Activated CD8-positive, alpha-beta memory T cell treated with anti-CD3 and anti-CD28 coated beads, Interleukin-2, amount 50 U/mL, for 4 hours (primary cell): Measurements from ENCODE around the gene GEN1.
A peak's percentile ranks its signal among the peaks of the same experiment; 100 is the strongest.

Source experiments
- DNase-seq: peaks from one replicate; pipeline ENCODE4 v3.0.0-alpha.2; 2020

Gene GEN1

GRCh38 chr2:17753803-17754663, at the start of gene GEN1, which contains the start of gene SMC6:
GEN1 (plus strand) TSS chr2:17754138; CDS start chr2:17759944, 5,806 bp downstream.
SMC6 (minus strand) TSS chr2:17753810; CDS start chr2:17745946, 7,864 bp downstream.
- peak; percentile 88 for DNase-seq

GRCh38 chr2:17706845-17707244, 47.1 kb upstream of the GEN1 start:
- no peak for DNase-seq

- no peak for DNase-seq
Measured at GRCh38 chr2:17708501-17708900, 45.4 kb upstream of the GEN1 start.

DNA sequence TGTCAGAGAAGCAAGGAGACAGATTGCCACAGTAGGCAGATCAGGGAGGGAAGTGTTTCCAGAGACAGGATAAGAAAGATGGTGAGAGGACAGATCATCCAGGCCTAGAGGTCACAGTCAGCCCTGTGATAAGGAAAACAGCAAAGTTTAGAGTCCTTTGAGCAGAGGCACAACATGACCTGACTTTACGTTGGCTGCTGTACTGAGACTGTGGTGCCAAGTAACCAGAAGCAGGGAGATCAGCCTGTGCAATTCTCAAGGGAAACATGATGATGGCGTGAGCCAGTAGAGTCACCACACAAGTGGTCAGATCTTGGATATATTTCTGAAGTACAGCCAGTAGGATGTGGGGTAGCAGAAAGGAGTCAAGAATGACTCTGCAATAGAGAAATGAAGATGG, 44.0 kb upstream of the GEN1 start:
- DNase-seq, result no peak

DNA sequence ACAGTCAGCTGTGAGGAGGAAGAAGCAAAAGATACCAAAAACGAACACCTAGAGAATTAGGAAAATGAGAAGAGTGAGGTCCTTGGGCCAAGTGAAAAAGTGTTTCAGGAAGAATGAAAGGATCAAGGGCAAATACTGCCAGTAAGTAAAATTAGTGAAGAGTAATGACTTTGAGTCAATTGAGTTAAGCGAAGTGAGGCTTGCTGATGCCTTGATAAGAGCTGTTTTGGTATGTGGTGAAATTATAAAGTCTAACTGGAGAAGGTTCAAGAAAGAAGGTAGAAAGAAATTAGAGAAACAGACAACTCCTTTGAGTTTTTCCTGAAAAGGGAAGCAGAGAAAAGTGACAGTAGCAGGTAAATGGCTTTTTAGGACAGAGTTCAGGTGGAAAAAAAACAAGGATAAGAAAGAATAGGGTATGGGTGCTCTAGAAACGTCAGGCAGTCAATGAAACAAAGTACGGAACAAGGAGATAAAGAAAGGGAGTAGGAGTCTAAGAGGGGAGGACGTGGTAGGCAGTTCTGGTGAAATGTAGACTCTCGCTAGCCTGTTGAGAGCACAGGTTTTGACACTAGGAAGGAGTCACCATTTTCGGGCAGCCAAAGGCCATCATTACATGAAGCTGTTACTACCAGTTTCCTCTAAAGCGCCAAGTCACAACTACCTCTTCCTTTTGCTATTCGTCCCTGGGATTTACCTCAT, 43.2 kb upstream of the GEN1 start:
- DNase-seq, result no peak

GRCh38 chr2:17713291-17713690, 40.6 kb upstream of the GEN1 start:
- DNase-seq, result no peak

- DNase-seq, result no peak
Measured at GRCh38 chr2:17717666-17718065, 36.3 kb upstream of the GEN1 start.

DNA sequence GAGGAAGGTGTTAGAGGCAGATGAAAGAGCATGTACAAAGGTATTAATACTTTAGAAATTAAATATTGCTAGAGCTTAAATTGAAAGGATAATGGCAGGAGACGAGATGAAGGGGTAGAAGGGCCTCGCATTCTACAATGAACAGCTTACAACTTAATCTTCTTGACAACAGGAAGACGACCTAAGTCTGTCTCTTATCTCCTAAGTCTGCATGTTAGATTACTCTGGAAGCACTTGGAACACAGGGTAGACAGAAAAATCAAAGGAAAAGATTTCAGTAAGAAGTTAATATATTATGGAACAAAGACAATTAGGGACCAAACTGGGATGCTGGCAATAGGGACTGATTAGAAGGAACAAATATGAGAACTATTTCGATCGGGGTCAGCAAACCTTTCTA, 35.2 kb upstream of the GEN1 start:
- no peak for DNase-seq

DNA sequence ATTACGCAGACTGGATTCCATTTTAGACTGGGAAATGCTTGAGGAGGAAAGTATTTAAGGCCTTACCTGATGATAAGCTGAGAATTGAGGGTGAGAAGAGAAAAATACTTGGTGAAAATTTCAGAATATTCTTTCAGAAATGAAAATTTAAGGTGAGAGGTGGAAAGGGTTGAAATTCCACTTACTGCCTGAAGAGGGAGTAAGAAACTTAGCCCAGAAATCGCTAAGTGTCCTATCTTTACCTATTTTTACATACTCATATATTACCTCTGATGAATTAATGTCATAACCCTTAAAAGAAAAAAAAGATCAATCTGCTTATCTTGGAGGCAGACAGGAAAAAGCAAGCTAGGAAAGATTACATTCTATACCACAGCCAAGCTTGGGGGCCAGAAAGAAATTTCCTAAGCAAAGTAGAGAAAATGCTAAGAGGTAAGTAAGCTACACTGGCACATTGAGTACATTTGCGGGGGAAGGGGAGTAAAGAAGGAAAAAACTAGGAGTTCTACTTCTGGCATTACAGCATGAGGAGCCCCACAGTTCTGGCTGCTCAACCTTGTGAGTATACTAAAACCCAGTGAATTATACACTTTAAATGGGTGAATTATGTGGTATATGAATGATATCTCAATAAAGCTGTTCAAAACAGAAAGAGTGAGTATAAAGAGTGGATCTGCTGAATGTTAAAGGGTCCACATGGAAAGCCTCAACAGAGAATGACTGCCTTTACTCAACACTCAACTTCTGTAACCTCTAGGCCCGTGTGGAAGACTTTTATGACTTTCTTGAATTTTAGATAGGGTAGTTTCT, 34.2 kb upstream of the GEN1 start:
- no peak for DNase-seq

DNA sequence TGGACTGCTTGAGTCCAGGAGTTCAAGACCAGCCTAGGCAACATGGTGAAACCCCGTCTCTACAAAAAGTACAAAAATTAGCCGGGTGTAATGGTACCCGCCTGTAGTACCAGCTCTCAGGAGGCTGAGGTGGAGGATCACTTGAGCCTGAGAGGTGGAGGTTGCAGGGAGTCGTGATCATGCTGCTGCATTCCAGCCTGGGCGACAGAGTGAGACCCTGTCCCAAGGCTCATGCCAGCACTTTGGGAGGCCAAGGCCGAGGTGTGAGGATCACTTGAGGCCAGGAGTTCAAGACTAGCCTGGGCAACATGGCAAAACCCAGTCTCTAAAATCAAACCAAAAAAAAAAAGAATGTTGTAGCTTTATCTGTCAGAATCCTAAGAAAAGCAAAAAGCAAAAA, 25.7 kb upstream of the GEN1 start:
- DNase-seq, result no peak

DNA sequence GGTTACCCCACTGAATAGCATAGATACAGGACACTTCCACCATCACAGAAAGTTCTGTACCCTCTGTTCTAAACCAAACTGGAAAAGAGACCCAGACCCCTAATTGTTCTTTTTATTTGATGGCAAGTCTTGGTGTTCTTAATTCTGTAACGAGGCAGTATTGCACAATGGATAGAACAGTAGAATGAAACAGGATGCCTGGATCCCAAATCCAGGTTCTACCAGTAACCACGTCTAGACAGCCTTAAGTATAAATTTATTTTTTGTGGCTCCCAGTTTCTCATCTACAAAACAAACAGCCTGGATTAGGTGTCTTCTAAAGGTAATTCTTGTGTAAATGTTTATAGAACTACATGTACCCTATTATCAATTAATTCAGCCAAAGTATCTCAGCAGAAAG, 24.1 kb upstream of the GEN1 start:
- DNase-seq, result no peak

DNA sequence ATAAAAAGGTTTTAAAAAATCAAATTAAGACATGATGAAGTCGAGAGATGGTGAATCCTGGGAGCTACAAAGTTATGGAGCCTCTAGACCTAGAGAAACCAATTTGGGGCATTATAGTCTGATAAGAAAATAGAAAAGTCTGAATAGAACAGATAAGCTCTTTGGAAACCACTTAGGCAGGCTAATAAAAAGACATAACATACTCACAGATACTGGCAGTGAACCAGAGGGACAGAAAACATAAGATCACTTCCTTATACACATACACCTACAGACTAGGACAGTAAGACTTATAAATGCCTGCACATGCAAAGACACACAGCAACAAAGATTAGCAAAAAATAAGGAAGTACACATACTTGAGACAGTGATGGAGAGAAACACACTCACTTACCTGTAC, 20.3 kb upstream of the GEN1 start:
- no peak for DNase-seq

- no peak for DNase-seq
Measured at GRCh38 chr2:17735864-17736263, 18.1 kb upstream of the GEN1 start.

GRCh38 chr2:17736989-17737388, 16.9 kb upstream of the GEN1 start:
- DNase-seq, result no peak

GRCh38 chr2:17740203-17740602, 13.7 kb upstream of the GEN1 start:
- DNase-seq, result no peak

DNA sequence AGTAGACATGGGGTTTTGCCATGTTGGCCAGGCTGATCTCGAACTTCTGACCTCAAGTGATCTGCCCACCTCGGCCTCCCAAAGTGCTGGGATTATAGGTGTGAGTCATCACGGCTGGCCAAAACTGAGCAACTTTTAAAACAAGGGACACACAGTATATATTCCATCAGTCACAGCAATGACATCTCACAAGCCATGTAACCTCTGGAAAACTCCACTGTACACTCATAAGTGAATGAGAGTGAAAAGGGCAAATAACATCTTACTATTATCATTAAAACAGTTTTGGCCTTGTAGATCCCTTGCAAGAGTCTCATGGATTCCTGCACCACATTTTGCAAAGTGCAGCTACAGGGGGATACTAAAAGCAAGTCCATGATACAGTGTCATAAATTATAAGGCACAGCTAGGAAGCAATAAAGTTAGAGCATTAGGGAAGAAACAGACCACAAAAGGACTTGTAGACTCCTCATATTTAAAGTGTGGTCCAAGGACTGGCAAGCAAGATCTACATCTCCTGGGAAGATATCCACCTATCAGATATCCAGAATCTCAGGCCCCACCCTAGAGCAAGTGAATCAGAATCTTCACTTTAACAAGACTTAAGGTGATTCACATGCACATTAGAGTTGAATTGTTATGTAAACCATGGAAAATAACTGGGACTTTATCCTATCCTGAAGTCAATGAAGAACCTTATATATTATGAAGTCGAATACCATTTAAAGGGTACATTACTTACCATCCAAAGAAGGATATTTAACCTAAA, 6.1 kb upstream of the GEN1 start:
- DNase-seq, result no peak

- DNase-seq, result no peak
Measured at GRCh38 chr2:17748745-17749144, 5.2 kb upstream of the GEN1 start.

DNA sequence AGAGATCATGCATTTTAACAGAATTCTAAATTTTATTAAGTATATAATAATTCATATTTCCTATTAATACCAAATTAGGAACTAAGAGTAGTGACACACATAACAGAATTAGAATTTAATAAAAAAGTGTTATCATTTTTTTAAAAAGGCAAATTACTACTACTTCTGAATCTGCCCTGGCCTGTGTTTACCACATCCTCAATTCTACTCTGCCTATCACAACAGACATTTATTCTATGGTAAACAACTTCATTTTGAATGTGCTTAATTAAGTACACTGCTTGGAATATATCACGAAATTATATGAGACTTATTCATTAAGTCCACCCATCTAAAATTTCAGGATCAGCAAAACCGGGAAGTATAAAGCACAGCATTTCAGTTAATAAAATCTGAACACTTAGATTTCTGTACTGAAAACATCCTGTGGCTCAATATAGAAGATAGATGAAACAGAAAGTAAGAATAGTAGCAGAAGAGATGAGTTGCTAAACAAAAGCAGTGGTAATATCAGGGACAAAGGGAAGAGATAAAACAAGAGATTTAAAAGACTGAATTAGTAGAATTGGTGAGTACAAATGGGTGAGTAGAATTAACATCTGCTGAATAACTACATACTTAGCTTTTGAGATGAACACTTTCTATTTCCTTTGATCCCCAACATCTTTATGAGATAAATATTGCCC, 4.0 kb upstream of the GEN1 start:
- DNase-seq, result no peak

DNA sequence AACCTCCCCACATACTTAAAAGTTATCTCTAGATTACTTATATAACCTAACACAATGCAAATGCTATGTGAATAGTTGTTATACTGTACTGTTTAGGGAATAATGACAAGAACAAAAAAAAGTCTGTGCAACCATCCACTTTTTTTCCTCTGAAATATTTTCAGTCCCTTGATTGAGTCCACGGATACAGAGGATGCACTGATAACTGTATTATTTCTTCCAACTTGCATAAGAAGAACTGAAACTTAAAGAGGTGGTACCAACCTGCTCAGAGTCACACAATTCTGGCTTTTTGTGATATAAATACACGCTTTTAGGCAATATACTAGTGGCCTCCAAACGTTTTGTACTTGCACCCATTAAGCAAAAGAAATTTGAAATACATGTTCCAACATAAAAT, 1.7 kb upstream of the GEN1 start:
- no peak for DNase-seq

DNA sequence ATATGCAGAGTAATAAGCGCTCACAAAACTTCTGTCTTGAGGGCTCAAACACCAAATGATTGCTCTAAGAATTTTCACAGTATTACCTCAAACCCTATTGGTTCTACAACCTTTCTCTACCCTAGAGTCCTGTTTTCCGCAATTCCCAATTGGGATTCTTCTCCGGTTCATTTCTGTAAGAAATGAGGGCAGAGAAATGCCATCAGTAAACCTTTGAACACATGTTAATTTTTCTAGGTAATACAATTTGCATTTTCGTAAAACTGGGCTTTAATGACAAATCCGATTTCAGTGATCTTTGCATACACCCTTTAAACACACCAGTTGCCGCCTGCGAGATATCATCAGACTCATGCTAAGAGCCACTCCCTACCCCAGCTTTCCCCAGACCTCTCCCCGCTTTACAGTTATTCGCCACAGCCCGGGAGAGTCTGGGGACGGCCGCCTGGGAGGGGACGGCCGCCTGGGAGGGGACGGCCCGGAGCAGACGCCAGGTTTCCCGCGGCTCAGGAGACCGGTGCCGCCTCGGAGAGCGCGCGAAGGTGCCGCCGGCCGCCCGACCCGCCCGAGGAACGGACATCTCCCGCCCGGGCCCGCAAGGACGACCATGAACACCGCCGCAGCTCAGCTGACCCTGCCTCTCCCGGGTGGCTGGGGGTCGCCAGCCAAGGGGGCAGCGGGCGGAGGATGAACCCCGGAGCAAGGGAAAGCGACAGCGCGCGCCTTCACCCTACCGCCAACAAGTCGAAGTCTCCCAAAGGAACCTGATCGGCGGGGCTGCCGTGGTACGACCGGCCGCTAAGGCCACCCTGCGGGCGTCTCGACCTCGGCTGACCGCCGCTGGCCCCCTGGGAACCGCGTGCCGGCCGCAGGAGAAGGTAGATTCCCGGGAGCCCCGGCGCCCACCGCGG, 791 bp upstream of the GEN1 start:
- DNase-seq, result peak; percentile 45
